Ishikawa (cell line): ENCODE data around the gene ECT2L.

Source experiments
- CREB1 ChIP-seq: IDR thresholded peaks from 2 replicates; pipeline ENCODE4 v1.6.1; 2012; ENCODE audit warnings: low read depth
- MAX ChIP-seq: IDR thresholded peaks from 2 replicates; pipeline ENCODE4 v1.6.1; 2012
- REST ChIP-seq: IDR thresholded peaks from 2 replicates; pipeline ENCODE4 v1.6.1; 2012; ENCODE audit warnings: low read depth, mild to moderate bottlenecking
- TAF1 ChIP-seq: IDR thresholded peaks from 2 replicates; pipeline ENCODE4 v1.6.1; 2012; ENCODE audit warnings: low read depth, mild to moderate bottlenecking
- USF1 ChIP-seq: IDR thresholded peaks from 2 replicates; pipeline ENCODE4 v1.6.1; 2012

GRCh38 chr6:138849791-138850190 lies 53.9 kb downstream of the ECT2L start:
- TF ChIP-seq MAX (no peak), TAF1 (no peak), CREB1 (no peak), REST (no peak), USF1 (no peak)
